ENCODE data around the gene S100A12.

GRCh38 chr1:153343811-153344717 lies 31.4 kb downstream of the S100A12 start:
- TF ChIP-seq, protein P1, sequence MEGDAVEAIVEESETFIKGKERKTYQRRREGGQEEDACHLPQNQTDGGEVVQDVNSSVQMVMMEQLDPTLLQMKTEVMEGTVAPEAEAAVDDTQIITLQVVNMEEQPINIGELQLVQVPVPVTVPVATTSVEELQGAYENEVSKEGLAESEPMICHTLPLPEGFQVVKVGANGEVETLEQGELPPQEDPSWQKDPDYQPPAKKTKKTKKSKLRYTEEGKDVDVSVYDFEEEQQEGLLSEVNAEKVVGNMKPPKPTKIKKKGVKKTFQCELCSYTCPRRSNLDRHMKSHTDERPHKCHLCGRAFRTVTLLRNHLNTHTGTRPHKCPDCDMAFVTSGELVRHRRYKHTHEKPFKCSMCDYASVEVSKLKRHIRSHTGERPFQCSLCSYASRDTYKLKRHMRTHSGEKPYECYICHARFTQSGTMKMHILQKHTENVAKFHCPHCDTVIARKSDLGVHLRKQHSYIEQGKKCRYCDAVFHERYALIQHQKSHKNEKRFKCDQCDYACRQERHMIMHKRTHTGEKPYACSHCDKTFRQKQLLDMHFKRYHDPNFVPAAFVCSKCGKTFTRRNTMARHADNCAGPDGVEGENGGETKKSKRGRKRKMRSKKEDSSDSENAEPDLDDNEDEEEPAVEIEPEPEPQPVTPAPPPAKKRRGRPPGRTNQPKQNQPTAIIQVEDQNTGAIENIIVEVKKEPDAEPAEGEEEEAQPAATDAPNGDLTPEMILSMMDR (IDR thresholded peaks at IDR 0.05): no peak
- no peak for TF ChIP-seq POLR2A (IDR thresholded peaks at IDR 0.05)
